Measurements from ENCODE around the gene MRPL14. TPM values are rescaled to one million over a fixed set of nuclear protein-coding genes. Genes with fewer than 3 reads are reported as not detected.
A peak's percentile ranks its signal among the peaks of the same experiment; 100 is the strongest.

The MRPL14 gene
- total and polyA plus RNA-seq, 9 of the 15 experiments (the other 6 are each of a cell fraction or from before 2014, with no cell fraction given), result 126 to 424 (median 165) TPM

DNA sequence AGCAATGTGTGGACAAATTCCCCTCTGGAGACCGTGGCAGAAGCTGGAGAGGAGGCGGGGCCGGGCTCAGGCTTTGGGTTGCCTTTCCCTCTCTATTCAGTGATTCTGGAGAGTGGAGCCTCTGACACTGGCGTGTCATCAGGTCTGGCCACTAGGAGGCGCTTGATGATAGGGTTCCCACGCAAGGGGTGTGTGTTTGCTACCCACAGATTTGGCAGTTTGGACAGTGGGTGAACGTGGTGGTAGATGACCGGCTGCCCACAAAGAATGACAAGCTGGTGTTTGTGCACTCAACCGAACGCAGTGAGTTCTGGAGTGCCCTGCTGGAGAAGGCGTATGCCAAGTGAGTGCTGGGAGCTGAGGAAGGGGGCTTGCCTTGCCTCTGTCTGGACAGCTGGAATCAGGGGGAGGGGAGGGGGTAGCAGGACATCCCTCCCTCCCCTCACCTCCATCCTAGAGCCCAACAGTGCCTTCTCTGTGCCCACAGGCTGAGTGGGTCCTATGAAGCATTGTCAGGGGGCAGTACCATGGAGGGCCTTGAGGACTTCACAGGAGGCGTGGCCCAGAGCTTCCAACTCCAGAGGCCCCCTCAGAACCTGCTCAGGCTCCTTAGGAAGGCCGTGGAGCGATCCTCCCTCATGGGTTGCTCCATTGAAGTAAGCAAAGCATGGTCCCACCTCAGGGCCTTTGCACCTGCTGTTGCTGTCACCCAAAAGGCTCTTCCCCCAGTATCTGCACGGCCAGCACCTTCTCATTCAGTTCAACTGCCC, 45.7 kb upstream of the MRPL14 start (continued):
- TF ChIP-seq BCOR (IDR thresholded peaks at IDR 0.05), result peak; percentile 62; the same call in 1 of the 2 replicates
- TF ChIP-seq ZNF146 (CRISPR knock-in tag; IDR thresholded peaks at IDR 0.05; ENCODE audit: unreplicated experiment), result no peak
- TF ChIP-seq MAFK (IDR thresholded peaks at IDR 0.05; ENCODE audit: low read length), result peak; percentile 26; the same call in 1 of the 2 replicates
- TF ChIP-seq DIDO1 (tag; IDR thresholded peaks at IDR 0.05; ENCODE audit: low read depth), result no peak
- TF ChIP-seq DDX20 (tag; IDR thresholded peaks at IDR 0.05; ENCODE audit: low read depth), result no peak
- 0 out of 2 replicates have a peak, but pooled peaks have one; percentile 5 for TF ChIP-seq TSC22D4 (tag; IDR thresholded peaks at IDR 0.05)
- peak; percentile 84; the same call in 1 of the 2 replicates for TF ChIP-seq STAG1 (CRISPR knock-in tag; IDR thresholded peaks at IDR 0.05; ENCODE audit: borderline replicate concordance)
- no peak for TF ChIP-seq NFE2 (IDR thresholded peaks at IDR 0.05; ENCODE audit: low read depth)
- TF ChIP-seq, protein P1, sequence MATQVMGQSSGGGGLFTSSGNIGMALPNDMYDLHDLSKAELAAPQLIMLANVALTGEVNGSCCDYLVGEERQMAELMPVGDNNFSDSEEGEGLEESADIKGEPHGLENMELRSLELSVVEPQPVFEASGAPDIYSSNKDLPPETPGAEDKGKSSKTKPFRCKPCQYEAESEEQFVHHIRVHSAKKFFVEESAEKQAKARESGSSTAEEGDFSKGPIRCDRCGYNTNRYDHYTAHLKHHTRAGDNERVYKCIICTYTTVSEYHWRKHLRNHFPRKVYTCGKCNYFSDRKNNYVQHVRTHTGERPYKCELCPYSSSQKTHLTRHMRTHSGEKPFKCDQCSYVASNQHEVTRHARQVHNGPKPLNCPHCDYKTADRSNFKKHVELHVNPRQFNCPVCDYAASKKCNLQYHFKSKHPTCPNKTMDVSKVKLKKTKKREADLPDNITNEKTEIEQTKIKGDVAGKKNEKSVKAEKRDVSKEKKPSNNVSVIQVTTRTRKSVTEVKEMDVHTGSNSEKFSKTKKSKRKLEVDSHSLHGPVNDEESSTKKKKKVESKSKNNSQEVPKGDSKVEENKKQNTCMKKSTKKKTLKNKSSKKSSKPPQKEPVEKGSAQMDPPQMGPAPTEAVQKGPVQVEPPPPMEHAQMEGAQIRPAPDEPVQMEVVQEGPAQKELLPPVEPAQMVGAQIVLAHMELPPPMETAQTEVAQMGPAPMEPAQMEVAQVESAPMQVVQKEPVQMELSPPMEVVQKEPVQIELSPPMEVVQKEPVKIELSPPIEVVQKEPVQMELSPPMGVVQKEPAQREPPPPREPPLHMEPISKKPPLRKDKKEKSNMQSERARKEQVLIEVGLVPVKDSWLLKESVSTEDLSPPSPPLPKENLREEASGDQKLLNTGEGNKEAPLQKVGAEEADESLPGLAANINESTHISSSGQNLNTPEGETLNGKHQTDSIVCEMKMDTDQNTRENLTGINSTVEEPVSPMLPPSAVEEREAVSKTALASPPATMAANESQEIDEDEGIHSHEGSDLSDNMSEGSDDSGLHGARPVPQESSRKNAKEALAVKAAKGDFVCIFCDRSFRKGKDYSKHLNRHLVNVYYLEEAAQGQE (IDR thresholded peaks at IDR 0.05; ENCODE audit: borderline replicate concordance), result peak; percentile 94
- TF ChIP-seq, protein P1 (CRISPR knock-in tag; IDR thresholded peaks at IDR 0.05; ENCODE audit: low read depth), result no peak
- 0 out of 2 replicates have a peak, but pooled peaks have one; percentile 57 for TF ChIP-seq NR4A1 (CRISPR knock-in tag; IDR thresholded peaks at IDR 0.05)
- TF ChIP-seq NR4A1 (tag; IDR thresholded peaks at IDR 0.05), result no peak
- TF ChIP-seq, protein P2, sequence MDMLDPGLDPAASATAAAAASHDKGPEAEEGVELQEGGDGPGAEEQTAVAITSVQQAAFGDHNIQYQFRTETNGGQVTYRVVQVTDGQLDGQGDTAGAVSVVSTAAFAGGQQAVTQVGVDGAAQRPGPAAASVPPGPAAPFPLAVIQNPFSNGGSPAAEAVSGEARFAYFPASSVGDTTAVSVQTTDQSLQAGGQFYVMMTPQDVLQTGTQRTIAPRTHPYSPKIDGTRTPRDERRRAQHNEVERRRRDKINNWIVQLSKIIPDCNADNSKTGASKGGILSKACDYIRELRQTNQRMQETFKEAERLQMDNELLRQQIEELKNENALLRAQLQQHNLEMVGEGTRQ (CRISPR knock-in tag; IDR thresholded peaks at IDR 0.05), result no peak
- TF ChIP-seq, protein P3, sequence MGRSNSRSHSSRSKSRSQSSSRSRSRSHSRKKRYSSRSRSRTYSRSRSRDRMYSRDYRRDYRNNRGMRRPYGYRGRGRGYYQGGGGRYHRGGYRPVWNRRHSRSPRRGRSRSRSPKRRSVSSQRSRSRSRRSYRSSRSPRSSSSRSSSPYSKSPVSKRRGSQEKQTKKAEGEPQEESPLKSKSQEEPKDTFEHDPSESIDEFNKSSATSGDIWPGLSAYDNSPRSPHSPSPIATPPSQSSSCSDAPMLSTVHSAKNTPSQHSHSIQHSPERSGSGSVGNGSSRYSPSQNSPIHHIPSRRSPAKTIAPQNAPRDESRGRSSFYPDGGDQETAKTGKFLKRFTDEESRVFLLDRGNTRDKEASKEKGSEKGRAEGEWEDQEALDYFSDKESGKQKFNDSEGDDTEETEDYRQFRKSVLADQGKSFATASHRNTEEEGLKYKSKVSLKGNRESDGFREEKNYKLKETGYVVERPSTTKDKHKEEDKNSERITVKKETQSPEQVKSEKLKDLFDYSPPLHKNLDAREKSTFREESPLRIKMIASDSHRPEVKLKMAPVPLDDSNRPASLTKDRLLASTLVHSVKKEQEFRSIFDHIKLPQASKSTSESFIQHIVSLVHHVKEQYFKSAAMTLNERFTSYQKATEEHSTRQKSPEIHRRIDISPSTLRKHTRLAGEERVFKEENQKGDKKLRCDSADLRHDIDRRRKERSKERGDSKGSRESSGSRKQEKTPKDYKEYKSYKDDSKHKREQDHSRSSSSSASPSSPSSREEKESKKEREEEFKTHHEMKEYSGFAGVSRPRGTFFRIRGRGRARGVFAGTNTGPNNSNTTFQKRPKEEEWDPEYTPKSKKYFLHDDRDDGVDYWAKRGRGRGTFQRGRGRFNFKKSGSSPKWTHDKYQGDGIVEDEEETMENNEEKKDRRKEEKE (IDR thresholded peaks at IDR 0.05; ENCODE audit: borderline replicate concordance in 1 of 2, control insufficient read depth in 1 of 2, low read depth in 2 of 2, low read length in 1 of 2), result no peak
- 0 out of 2 replicates have a peak, but pooled peaks have one; percentile 16 for TF ChIP-seq SMARCA5 (IDR thresholded peaks at IDR 0.05)

Data from K562 (cell line).